Measurements from ENCODE around the gene EIF4G1. TPM values are rescaled to one million over a fixed set of nuclear protein-coding genes. Genes with fewer than 3 reads are reported as not detected.

Gene EIF4G1
- polyA plus RNA-seq, 3 donors: 13.9 to 119 (median 24.2) TPM

DNA sequence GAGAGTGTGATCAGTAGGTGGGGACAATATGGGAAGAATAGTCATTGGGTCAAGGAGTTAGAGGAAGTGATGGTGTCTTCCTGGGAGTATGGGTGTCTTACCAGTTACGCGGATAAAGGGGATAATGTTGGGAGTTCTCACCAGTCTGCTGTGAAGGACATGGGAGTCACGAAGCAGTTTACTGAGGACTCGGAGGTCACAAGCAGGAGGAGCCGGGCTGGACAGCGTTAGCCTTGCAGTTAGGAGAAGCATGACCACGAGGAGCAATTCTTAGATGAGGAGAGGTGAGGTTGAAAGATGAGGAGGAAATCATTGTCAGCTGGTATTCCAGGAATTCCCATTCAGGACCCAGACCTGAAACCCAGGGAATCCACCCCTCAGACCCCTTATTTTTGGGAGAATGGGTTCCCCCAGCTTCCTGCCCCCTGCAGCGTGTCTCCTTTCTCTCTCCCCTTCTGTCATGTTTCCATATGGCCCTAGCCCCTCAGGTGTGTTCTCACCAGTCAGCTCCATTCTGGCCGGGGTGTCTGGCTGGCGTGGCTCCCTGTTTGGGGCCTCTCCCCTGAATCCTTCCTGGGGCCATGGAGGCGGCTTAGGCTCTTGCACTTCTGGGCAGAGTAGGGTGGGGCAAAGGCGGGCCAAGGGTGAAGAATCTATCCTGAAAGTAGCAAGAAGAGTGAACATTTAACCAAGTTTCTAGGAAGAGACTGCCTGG lies 61.5 kb downstream of the EIF4G1 start:
- Mint-ChIP-seq H3K4me1 (peaks cover 9% of the 10 kb centered on the region), H3K4me3 (peak overlapping the region in 1 of 2 donors; percentile 6), H3K9me3 (peaks cover 0 to 14% (median 6%) of the 10 kb centered on the region in 7 donors), H3K36me3 (peaks cover 0 to 8% of the 10 kb centered on the region in 2 donors), H3K27me3 (ENCODE audit: low read depth in 3 of 3) (peaks cover 47 to 77% (median 62%) of the 10 kb centered on the region in 3 donors), H3K27ac (no peak overlapping the region)
- H4K20me1 ChIP-seq (ENCODE audit: insufficient read depth, low read length): no peaks in the 10 kb centered on the region
- 98% methylated on average over 6 of the region's 12 CpGs for WGBS (ENCODE audit: insufficient coverage)
- no peak overlapping the region for H3K27ac ChIP-seq (ENCODE audit: low read depth in 1 of 2, low read length in 2 of 2)
- H3K4me2 ChIP-seq (replicated peaks; ENCODE audit: extremely low read depth, low read length, poor library complexity, severe bottlenecking): no peak overlapping the region
- H3K4me3 ChIP-seq (replicated peaks in 1 of 3; ENCODE audit: low read depth in 2 of 3, low read length in 3 of 3): no peak overlapping the region
- H3K79me2 ChIP-seq (ENCODE audit: insufficient read depth, low read length): no peaks in the 10 kb centered on the region
- H3K4me1 ChIP-seq (ENCODE audit: control insufficient read depth in 1 of 2, insufficient read depth in 2 of 2, low read length in 2 of 2): peaks cover 3 to 14% of the 10 kb centered on the region in 2 donors
- no peak for DNase-seq
- H3K9ac ChIP-seq (ENCODE audit: insufficient read depth, low read length, poor library complexity, severe bottlenecking): no peak overlapping the region
- no peaks in the 10 kb centered on the region for H3K36me3 ChIP-seq (replicated peaks in 1 of 2; ENCODE audit: control insufficient read depth in 1 of 2, insufficient read depth in 2 of 2, low read length in 2 of 2)
- peaks cover 20 to 48% of the 10 kb centered on the region in 2 donors for H3K27me3 ChIP-seq (ENCODE audit: control insufficient read depth in 2 of 2, insufficient read depth in 2 of 2, low read length in 2 of 2)
- TF ChIP-seq, protein P1, sequence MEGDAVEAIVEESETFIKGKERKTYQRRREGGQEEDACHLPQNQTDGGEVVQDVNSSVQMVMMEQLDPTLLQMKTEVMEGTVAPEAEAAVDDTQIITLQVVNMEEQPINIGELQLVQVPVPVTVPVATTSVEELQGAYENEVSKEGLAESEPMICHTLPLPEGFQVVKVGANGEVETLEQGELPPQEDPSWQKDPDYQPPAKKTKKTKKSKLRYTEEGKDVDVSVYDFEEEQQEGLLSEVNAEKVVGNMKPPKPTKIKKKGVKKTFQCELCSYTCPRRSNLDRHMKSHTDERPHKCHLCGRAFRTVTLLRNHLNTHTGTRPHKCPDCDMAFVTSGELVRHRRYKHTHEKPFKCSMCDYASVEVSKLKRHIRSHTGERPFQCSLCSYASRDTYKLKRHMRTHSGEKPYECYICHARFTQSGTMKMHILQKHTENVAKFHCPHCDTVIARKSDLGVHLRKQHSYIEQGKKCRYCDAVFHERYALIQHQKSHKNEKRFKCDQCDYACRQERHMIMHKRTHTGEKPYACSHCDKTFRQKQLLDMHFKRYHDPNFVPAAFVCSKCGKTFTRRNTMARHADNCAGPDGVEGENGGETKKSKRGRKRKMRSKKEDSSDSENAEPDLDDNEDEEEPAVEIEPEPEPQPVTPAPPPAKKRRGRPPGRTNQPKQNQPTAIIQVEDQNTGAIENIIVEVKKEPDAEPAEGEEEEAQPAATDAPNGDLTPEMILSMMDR (IDR thresholded peaks at IDR 0.05): no peak
- intact Hi-C loops (cut with micrococcal nuclease): loop anchor here (10.0 kb wide), 2 partner anchors 399 to 419 kb away; no protein-coding TSS in a partner anchor
- H2AFZ ChIP-seq (ENCODE audit: insufficient read depth, low read depth, low read length, poor library complexity, severe bottlenecking): no peak overlapping the region
- peaks cover 0 to 10% of the 10 kb centered on the region in 2 donors for H3K9me3 ChIP-seq (replicated peaks in 1 of 2; ENCODE audit: control insufficient read depth in 1 of 2, insufficient read depth in 1 of 2, low read length in 2 of 2)

DNA sequence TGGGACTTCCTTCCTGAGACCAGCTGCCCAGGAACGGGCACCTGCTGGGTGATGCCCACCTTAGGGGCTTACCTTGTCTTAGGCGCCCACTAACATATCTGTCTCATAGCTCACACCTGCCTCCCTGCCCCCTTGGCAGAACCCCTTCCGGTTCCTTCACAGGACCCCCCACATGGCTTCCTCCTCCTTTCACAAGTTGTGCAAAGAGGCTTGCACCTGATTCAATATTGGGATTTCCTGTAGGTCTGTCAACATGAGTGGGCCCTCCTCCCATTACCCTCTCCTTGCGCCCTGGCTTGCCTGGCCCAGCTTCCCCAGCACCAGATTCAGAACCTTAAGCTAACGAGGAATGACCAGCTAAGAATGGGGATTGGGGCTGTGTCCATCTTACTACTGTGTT lies 63.0 kb downstream of the EIF4G1 start:
- H3K27me3 Mint-ChIP-seq (ENCODE audit: low read depth in 3 of 3): peaks cover 61 to 90% (median 75%) of the 10 kb centered on the region in 3 donors
- Histone ChIP-seq H3K79me2 (ENCODE audit: insufficient read depth, low read length) (no peaks in the 10 kb centered on the region), H3K27me3 (ENCODE audit: control insufficient read depth in 2 of 2, insufficient read depth in 2 of 2, low read length in 2 of 2) (peaks cover 30 to 63% of the 10 kb centered on the region in 2 donors), H4K20me1 (ENCODE audit: insufficient read depth, low read length) (no peaks in the 10 kb centered on the region), H3K9me3 (replicated peaks in 1 of 2; ENCODE audit: control insufficient read depth in 1 of 2, insufficient read depth in 1 of 2, low read length in 2 of 2) (peaks cover 0 to 10% of the 10 kb centered on the region in 2 donors), H3K36me3 (replicated peaks in 1 of 2; ENCODE audit: control insufficient read depth in 1 of 2, insufficient read depth in 2 of 2, low read length in 2 of 2) (no peaks in the 10 kb centered on the region), H3K27ac (ENCODE audit: low read depth in 1 of 2, low read length in 2 of 2) (no peak overlapping the region), H3K4me1 (ENCODE audit: control insufficient read depth in 1 of 2, insufficient read depth in 2 of 2, low read length in 2 of 2) (peaks cover 13 to 19% of the 10 kb centered on the region in 2 donors), H3K4me2 (replicated peaks; ENCODE audit: extremely low read depth, low read length, poor library complexity, severe bottlenecking) (no peak overlapping the region), H3K9ac (ENCODE audit: insufficient read depth, low read length, poor library complexity, severe bottlenecking) (no peak overlapping the region), H2AFZ (ENCODE audit: insufficient read depth, low read depth, low read length, poor library complexity, severe bottlenecking) (no peak overlapping the region), H3K4me3 (replicated peaks in 1 of 3; ENCODE audit: low read depth in 2 of 3, low read length in 3 of 3) (no peak overlapping the region)
- TF ChIP-seq, protein P1 (IDR thresholded peaks at IDR 0.05): no peak
- H3K4me1 Mint-ChIP-seq: peaks cover 16% of the 10 kb centered on the region
- 51% methylated on average over 3 of the region's 5 CpGs for WGBS (ENCODE audit: insufficient coverage)
- H3K9me3 Mint-ChIP-seq: peaks cover 0 to 16% (median 6%) of the 10 kb centered on the region in 7 donors
- intact Hi-C loops (cut with micrococcal nuclease): loop anchor here (10.0 kb wide), 2 partner anchors 397 to 417 kb away; no protein-coding TSS in a partner anchor
- peaks cover 0 to 8% of the 10 kb centered on the region in 2 donors for H3K36me3 Mint-ChIP-seq
- no peak for DNase-seq
- H3K4me3 Mint-ChIP-seq: peak overlapping the region in 1 of 2 donors; percentile 48
- peak overlapping the region in 1 of 7 donors; percentile 62 for H3K27ac Mint-ChIP-seq

All from CD14-positive monocyte (primary cell).